GM19372 (cell line): ENCODE measurements around the gene HPRT1.
A peak's percentile ranks its signal among the peaks of the same experiment; 100 is the strongest.
"Not testable (repeated sequence)": the region's sequence is repeated elsewhere in the genome, so short reads cannot be mapped to it uniquely, and the experiment has no call there.

Experiments used
- ATAC-seq: cut with Tn5 transposase; IDR thresholded peaks from one replicate; pipeline ENCODE4 v1.9.1; 2021; ENCODE audit warnings: mild to moderate bottlenecking, low read depth, moderate library complexity; ENCODE audit not compliant: unreplicated experiment

Gene HPRT1

GRCh38 chrX:134460005-134460861, at the start of gene HPRT1:
Gene HPRT1 (plus strand): TSS chrX:134460165. CDS start chrX:134460312, 147 bp downstream.
- ATAC-seq = peak; percentile 86

- ATAC-seq = no peak
These were observed 43.9 kb upstream of the HPRT1 start for GRCh38 chrX:134416087-134416486.

GRCh38 chrX:134418317-134419113, 41.5 kb upstream of the HPRT1 start:
- no peak for ATAC-seq

GRCh38 chrX:134419784-134420183, 40.2 kb upstream of the HPRT1 start:
- ATAC-seq = no peak

- no peak for ATAC-seq
These were observed 36.4 kb upstream of the HPRT1 start for GRCh38 chrX:134423606-134424005.

- no peak for ATAC-seq
These were observed 33.7 kb upstream of the HPRT1 start for GRCh38 chrX:134426281-134426680.

- no peak for ATAC-seq
These were observed 28.1 kb upstream of the HPRT1 start for GRCh38 chrX:134431894-134432293.

- no peak for ATAC-seq
These were observed 24.1 kb upstream of the HPRT1 start for GRCh38 chrX:134435894-134436293.

GRCh38 chrX:134443020-134443419, 16.9 kb upstream of the HPRT1 start:
- ATAC-seq = peak; percentile 78

GRCh38 chrX:134443461-134443860, 16.5 kb upstream of the HPRT1 start:
- no peak for ATAC-seq

- no peak for ATAC-seq
These were observed 15.3 kb upstream of the HPRT1 start for GRCh38 chrX:134444681-134445080.

- no peak for ATAC-seq
These were observed 7.4 kb upstream of the HPRT1 start for GRCh38 chrX:134452596-134452995.

GRCh38 chrX:134453631-134454030, 6.3 kb upstream of the HPRT1 start:
- ATAC-seq = no peak

- ATAC-seq = no peak
These were observed 5.5 kb upstream of the HPRT1 start for GRCh38 chrX:134454506-134454905.

GRCh38 chrX:134457708-134458107, 2.3 kb upstream of the HPRT1 start:
- ATAC-seq = no peak

- peak; percentile 4 for ATAC-seq
These were observed 321 bp upstream of the HPRT1 start for GRCh38 chrX:134459683-134460004.

GRCh38 chrX:134460862-134461220, 876 bp downstream of the HPRT1 start:
- no peak for ATAC-seq

- ATAC-seq = no peak
These were observed 1.5 kb downstream of the HPRT1 start for GRCh38 chrX:134461437-134461836.

GRCh38 chrX:134462927-134463326, 3.0 kb downstream of the HPRT1 start:
- no peak for ATAC-seq

- not testable (repeated sequence) for ATAC-seq
These were observed 4.5 kb downstream of the HPRT1 start for GRCh38 chrX:134464453-134464852.

- no peak for ATAC-seq
These were observed 9.5 kb downstream of the HPRT1 start for GRCh38 chrX:134469486-134469885.

- ATAC-seq = no peak
These were observed 10.0 kb downstream of the HPRT1 start for GRCh38 chrX:134470013-134470412.
